Esophagus muscularis mucosa (tissue), 4 donors: Measurements from ENCODE around the gene LILRA6. TPM values are rescaled to one million over a fixed set of nuclear protein-coding genes. Genes with fewer than 3 reads are reported as not detected.
"Not testable (repeated sequence)": the region's sequence is repeated elsewhere in the genome, so short reads cannot be mapped to it uniquely, and the experiment has no call there.

ENCODE experiments used
- DNase-seq: peaks from one replicate; pipeline ENCODE4 v3.0.0-alpha.2; 2017; ENCODE audit errors: extremely low spot score
- H3K27ac ChIP-seq, 4 donors: fragments of 200-600 bp; sonication (generic); replicated peaks in 1 of 4; 1 replicate in 3 of 4; 2 replicates in 1 of 4; pipeline ENCODE4 v1.5.1; 2016 to 2019; ENCODE audit warnings: mild to moderate bottlenecking in 1 of 4
- H3K27me3 ChIP-seq, 4 donors: fragments of 200-600 bp; sonication (generic); one replicate each; pipeline versions ENCODE4 v1.5.1 to v1.6.0; 2016 to 2019
- H3K36me3 ChIP-seq, 4 donors: fragments of 200-600 bp; sonication (generic); one replicate each; pipeline ENCODE4 v1.5.1; 2016 to 2019
- H3K4me1 ChIP-seq, 4 donors: fragments of 200-600 bp; sonication (generic); one replicate each; pipeline ENCODE4 v1.5.1; 2016 to 2019
- H3K4me3 ChIP-seq, 4 donors: fragments of 200-600 bp; sonication (generic); 1 replicate in 2 of 4; 2 replicates in 2 of 4; pipeline ENCODE4 v1.5.1; 2016 to 2019; ENCODE audit warnings: mild to moderate bottlenecking in 4 of 4, moderate library complexity in 1 of 4
- H3K9me3 ChIP-seq, 4 donors: fragments of 200-600 bp; sonication (generic); 1 replicate in 3 of 4; 2 replicates in 1 of 4; pipeline ENCODE4 v1.5.1; 2016 to 2019
- EP300 ChIP-seq: sonication (generic); formaldehyde crosslinking; IDR thresholded peaks from one replicate; pipeline ENCODE4 v1.6.1; 2017; ENCODE audit warnings: antibody characterized with exemption
- POLR2A ChIP-seq: fragments of 450-650 bp; IDR thresholded peaks from one replicate; pipeline ENCODE4 v1.6.1; 2017; ENCODE audit warnings: antibody characterized with exemption, moderate library complexity, mild to moderate bottlenecking, low read depth
- POLR2AphosphoS5 ChIP-seq, 2 donors: sonication (generic); formaldehyde crosslinking; IDR thresholded peaks; one replicate each; pipeline ENCODE4 v1.6.1; 2017; ENCODE audit warnings: antibody characterized with exemption in 2 of 2
- WGBS: methylation state at CpG from one replicate; pipeline ENCODE4 v1.1.5; 2018; 5-methylcytosine and 5-hydroxymethylcytosine counted together
- intact Hi-C: fragments of 100-400 bp; cut with DNase I; formaldehyde crosslinking; loops from one replicate; pipeline ENCODE4 v1.15.1; 2023
- total RNA-seq, 4 donors: library from RNA; depleted of rRNA; stranded (reverse); fragments of >200 nt; gene quantifications; one replicate each; pipeline versions ENCODE4 v1.1.0 to v1.2.1, GENCODE V29; 2016
- TF ChIP-seq, protein P1 (sequence below), 3 experiments: fragments of 200-600 bp in 2 of 3; fragments of 450-650 bp in 1 of 3; sonication (generic) in 2 of 3; IDR thresholded peaks; one replicate each; pipeline ENCODE4 v1.5.1; 2017 to 2019; ENCODE audit warnings: antibody characterized with exemption in 3 of 3, mild to moderate bottlenecking in 2 of 3, moderate library complexity in 1 of 3

The LILRA6 gene
- total RNA-seq, 4 donors from 2014 or later = 0.86 to 2.9 (median 2.6) TPM

- intact Hi-C loops = loop anchor here (2.0 kb wide), 1 partner anchor 306 kb away; no protein-coding TSS in a partner anchor
- DNase-seq = no peak
- TF ChIP-seq POLR2A (no peak), POLR2AphosphoS5 (IDR thresholded peaks at IDR 0.05) (no peak)
- H3K9me3 ChIP-seq = no peaks in the 10 kb centered on the region
- peak within 1 kb of the TSS in 2 of 4 donors; percentile 22 to 39 for H3K4me3 ChIP-seq
- H3K27me3 ChIP-seq = peaks cover 0 to 82% (median 0%) of the 10 kb centered on the region in 4 donors
- H3K4me1 ChIP-seq = peaks cover 0 to 4% (median 0%) of the 10 kb centered on the region in 4 donors
- H3K36me3 ChIP-seq = no peaks in the 10 kb centered on the region
- H3K27ac ChIP-seq = no peak within 1 kb of the TSS
- WGBS = 62% methylated on average over 12 of the region's 12 CpGs
Observed at GRCh38 chr19:54281007-54281728, 38.6 kb upstream of the LILRA6 start, which contains the start of gene LILRB2. LILRB2 (minus strand) TSS chr19:54281110; CDS start chr19:54280496, 614 bp downstream.

DNA sequence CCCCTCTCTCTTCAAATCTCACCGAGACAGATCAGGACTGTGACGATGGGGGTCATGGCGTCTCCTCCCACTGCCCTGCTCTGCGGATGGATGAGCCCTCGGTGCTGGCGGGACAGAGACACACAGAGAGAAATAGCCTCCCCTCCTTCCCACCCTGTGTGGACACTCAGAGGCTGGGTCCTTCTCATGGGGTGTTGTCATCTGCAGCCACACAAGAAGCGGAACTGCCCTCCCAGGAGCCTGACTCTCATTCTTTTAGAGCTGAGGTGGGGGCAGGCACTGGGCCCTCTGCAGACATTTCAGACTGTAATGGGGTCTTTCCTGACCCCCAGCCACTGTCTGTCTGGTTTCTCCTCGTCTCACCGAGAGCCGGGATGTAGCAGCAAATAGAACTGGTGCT is 37.9 kb upstream of the LILRA6 start:
- Histone ChIP-seq H3K27me3 (peaks cover 0 to 84% (median 0%) of the 10 kb centered on the region in 4 donors), H3K4me3 (peak overlapping the region in 2 of 4 donors; percentile 22 to 39)
- H3K4me1 ChIP-seq, H3K9me3 ChIP-seq, H3K36me3 ChIP-seq, DNase-seq, H3K27ac ChIP-seq: not testable (repeated sequence)
- WGBS = 46% methylated on average over 9 of the region's 10 CpGs
- intact Hi-C loops = loop anchor here (2.0 kb wide), 1 partner anchor 306 kb away; no protein-coding TSS in a partner anchor

DNA sequence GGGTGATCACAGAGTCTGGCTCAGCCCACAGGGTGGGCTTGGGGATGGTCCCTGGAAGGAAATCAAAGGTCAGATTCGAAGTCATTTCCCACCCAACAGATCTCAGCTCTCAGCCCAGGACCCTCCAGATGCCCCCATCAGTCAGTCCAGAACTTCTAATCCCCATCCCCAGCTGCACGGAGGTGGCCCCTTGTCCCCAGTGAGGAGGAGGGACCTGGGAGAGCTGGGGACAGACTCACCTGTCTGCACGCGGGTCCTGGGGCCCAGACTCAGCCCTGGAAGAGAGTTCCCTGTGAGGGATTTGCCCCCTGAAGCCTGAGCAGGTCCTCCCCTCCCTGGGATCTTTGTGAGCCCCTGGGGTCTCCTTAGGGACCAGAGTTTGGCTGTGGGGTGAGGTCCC is 37.4 kb upstream of the LILRA6 start:
- Histone ChIP-seq H3K4me3 (peak overlapping the region in 2 of 4 donors; percentile 2 to 22), H3K27me3 (peaks cover 0 to 88% (median 0%) of the 10 kb centered on the region in 4 donors)
- 42% methylated on average over 4 of the region's 4 CpGs for WGBS
- DNase-seq, H3K9me3 ChIP-seq, H3K4me1 ChIP-seq, H3K27ac ChIP-seq, H3K36me3 ChIP-seq: not testable (repeated sequence)
- intact Hi-C loops = loop anchor here (2.0 kb wide), 1 partner anchor 307 kb away; no protein-coding TSS in a partner anchor

GRCh38 chr19:54279406-54279962 is 36.9 kb upstream of the LILRA6 start:
- 78% methylated on average over 7 of the region's 18 CpGs for WGBS
- DNase-seq = no peak
- no peaks in the 10 kb centered on the region for H3K36me3 ChIP-seq
- peaks cover 0 to 90% (median 0%) of the 10 kb centered on the region in 4 donors for H3K27me3 ChIP-seq
- TF ChIP-seq POLR2A (no peak), POLR2AphosphoS5 (IDR thresholded peaks at IDR 0.05) (no peak), EP300 (no peak)
- TF ChIP-seq, protein P1, sequence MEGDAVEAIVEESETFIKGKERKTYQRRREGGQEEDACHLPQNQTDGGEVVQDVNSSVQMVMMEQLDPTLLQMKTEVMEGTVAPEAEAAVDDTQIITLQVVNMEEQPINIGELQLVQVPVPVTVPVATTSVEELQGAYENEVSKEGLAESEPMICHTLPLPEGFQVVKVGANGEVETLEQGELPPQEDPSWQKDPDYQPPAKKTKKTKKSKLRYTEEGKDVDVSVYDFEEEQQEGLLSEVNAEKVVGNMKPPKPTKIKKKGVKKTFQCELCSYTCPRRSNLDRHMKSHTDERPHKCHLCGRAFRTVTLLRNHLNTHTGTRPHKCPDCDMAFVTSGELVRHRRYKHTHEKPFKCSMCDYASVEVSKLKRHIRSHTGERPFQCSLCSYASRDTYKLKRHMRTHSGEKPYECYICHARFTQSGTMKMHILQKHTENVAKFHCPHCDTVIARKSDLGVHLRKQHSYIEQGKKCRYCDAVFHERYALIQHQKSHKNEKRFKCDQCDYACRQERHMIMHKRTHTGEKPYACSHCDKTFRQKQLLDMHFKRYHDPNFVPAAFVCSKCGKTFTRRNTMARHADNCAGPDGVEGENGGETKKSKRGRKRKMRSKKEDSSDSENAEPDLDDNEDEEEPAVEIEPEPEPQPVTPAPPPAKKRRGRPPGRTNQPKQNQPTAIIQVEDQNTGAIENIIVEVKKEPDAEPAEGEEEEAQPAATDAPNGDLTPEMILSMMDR (IDR thresholded peaks at IDR 0.05) = no peak
- no peaks in the 10 kb centered on the region for H3K9me3 ChIP-seq
- H3K4me1 ChIP-seq = peaks cover 0 to 4% (median 0%) of the 10 kb centered on the region in 4 donors
- H3K27ac ChIP-seq = no peak overlapping the region
- intact Hi-C loops = no loop called here
- H3K4me3 ChIP-seq = peak overlapping the region in 1 of 4 donors; percentile 22

GRCh38 chr19:54278571-54279195 is 36.1 kb upstream of the LILRA6 start:
- H3K27me3 ChIP-seq = peaks cover 0 to 86% (median 0%) of the 10 kb centered on the region in 4 donors
- H3K9me3 ChIP-seq, DNase-seq, intact Hi-C loops, H3K4me1 ChIP-seq, H3K36me3 ChIP-seq, H3K27ac ChIP-seq, H3K4me3 ChIP-seq: not testable (repeated sequence)
- 53% methylated on average over 3 of the region's 15 CpGs for WGBS

GRCh38 chr19:54278056-54278455 is 35.5 kb upstream of the LILRA6 start:
- H3K4me1 ChIP-seq, H3K9me3 ChIP-seq, intact Hi-C loops, DNase-seq, H3K27ac ChIP-seq, H3K4me3 ChIP-seq, H3K36me3 ChIP-seq: not testable (repeated sequence)
- WGBS = 71% methylated on average over 4 of the region's 13 CpGs
- peaks cover 0 to 83% (median 0%) of the 10 kb centered on the region in 4 donors for H3K27me3 ChIP-seq

- DNase-seq, H3K4me1 ChIP-seq, H3K4me3 ChIP-seq, H3K36me3 ChIP-seq, H3K27ac ChIP-seq, intact Hi-C loops, H3K9me3 ChIP-seq: not testable (repeated sequence)
- peaks cover 0 to 81% (median 0%) of the 10 kb centered on the region in 4 donors for H3K27me3 ChIP-seq
- WGBS = 83% methylated on average over 8 of the region's 15 CpGs
Observed at GRCh38 chr19:54277111-54277615, 34.6 kb upstream of the LILRA6 start.
